Left lung (tissue), 10 donors: ENCODE results near the gene DENND5B. TPM values are rescaled to one million over a fixed set of nuclear protein-coding genes. Genes with fewer than 3 reads are reported as not detected.
"Not testable (repeated sequence)": the region's sequence is repeated elsewhere in the genome, so short reads cannot be mapped to it uniquely, and the experiment has no call there.

Experiments
- ATAC-seq: fragments of 200-7000 bp; cut with Tn5 transposase; one replicate; pipeline ENCODE4 v1.9.1; 2020; ENCODE audit warnings: moderate library complexity
- DNase-seq, 4 donors: peaks; one replicate each; pipeline ENCODE4 v3.0.0-alpha.2; 2013 to 2020
- H3K27ac ChIP-seq, 2 donors: fragments of 200-600 bp; sonication (generic) in 1 of 2; one replicate each; pipeline versions ENCODE4 v1.5.0 to v1.8.0; 2020 to 2021
- H3K27me3 ChIP-seq, 2 donors: fragments of 200-600 bp; sonication (generic) in 1 of 2; one replicate each; pipeline versions ENCODE4 v1.5.0 to v1.8.0; 2020 to 2021
- H3K36me3 ChIP-seq, 2 donors: fragments of 200-600 bp; sonication (generic) in 1 of 2; one replicate each; pipeline versions ENCODE4 v1.5.0 to v1.8.0; 2020 to 2021
- H3K4me1 ChIP-seq, 2 donors: fragments of 200-600 bp; one replicate each; pipeline ENCODE4 v1.8.0; 2021
- H3K4me3 ChIP-seq, 2 donors: fragments of 200-600 bp; sonication (generic) in 1 of 2; one replicate each; pipeline versions ENCODE4 v1.5.0 to v1.8.0; 2020 to 2021; ENCODE audit warnings: mild to moderate bottlenecking in 1 of 2
- H3K9me3 ChIP-seq, 2 donors: fragments of 200-600 bp; sonication (generic) in 1 of 2; one replicate each; pipeline versions ENCODE4 v1.5.0 to v1.8.0; 2020 to 2021
- intact Hi-C, 2 donors: fragments of 100-400 bp; cut with DNase I; formaldehyde crosslinking; loops; one replicate each; pipeline versions ENCODE4 v1.11.2 to v1.14.2; 2022
- polyA plus RNA-seq, 6 donors: library from polyadenylated mRNA; unstranded; fragments of 120-200 nt; gene quantifications; one replicate each; pipeline ENCODE4 v1.2.1, GENCODE V29; 2013; ENCODE audit not compliant: insufficient read length in 6 of 6
- total RNA-seq, 2 donors: library from RNA; stranded (reverse); fragmentation: NEBNext Ultra II Directional; extraction: Animal tissue kit (Norgen Biotek cat#: 25700); gene quantifications; one replicate each; pipeline ENCODE4 v1.2.1, GENCODE V29; 2021
- TF ChIP-seq, protein P1 (sequence below), 2 donors: fragments of 200-600 bp; sonication (generic) in 1 of 2; IDR thresholded peaks; one replicate each; pipeline versions ENCODE4 v1.5.0 to v1.8.0; 2021; ENCODE audit warnings: antibody characterized with exemption in 2 of 2
- donor health status: DM: no; HTN: yes; CAD: no.
- donor health status: DM: no; HTN: no; CAD: no.

DENND5B gene
- total and polyA plus RNA-seq, 8 donors: 4.4 to 11.3 (median 8.7) TPM

GRCh38 chr12:31504625-31505222 is 86.2 kb downstream of the DENND5B start:
- peaks cover 0 to 6% of the 10 kb centered on the region in 2 donors for H3K9me3 ChIP-seq
- no peak overlapping the region for H3K4me3 ChIP-seq
- no peak for ATAC-seq
- TF ChIP-seq, protein P1, sequence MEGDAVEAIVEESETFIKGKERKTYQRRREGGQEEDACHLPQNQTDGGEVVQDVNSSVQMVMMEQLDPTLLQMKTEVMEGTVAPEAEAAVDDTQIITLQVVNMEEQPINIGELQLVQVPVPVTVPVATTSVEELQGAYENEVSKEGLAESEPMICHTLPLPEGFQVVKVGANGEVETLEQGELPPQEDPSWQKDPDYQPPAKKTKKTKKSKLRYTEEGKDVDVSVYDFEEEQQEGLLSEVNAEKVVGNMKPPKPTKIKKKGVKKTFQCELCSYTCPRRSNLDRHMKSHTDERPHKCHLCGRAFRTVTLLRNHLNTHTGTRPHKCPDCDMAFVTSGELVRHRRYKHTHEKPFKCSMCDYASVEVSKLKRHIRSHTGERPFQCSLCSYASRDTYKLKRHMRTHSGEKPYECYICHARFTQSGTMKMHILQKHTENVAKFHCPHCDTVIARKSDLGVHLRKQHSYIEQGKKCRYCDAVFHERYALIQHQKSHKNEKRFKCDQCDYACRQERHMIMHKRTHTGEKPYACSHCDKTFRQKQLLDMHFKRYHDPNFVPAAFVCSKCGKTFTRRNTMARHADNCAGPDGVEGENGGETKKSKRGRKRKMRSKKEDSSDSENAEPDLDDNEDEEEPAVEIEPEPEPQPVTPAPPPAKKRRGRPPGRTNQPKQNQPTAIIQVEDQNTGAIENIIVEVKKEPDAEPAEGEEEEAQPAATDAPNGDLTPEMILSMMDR (IDR thresholded peaks at IDR 0.05): no peak
- no peak overlapping the region for H3K27ac ChIP-seq
- H3K36me3 ChIP-seq: no peaks in the 10 kb centered on the region
- DNase-seq: no peak
- H3K4me1 ChIP-seq: no peaks in the 10 kb centered on the region
- no peaks in the 10 kb centered on the region for H3K27me3 ChIP-seq
- intact Hi-C loops: no loop called here

DNA sequence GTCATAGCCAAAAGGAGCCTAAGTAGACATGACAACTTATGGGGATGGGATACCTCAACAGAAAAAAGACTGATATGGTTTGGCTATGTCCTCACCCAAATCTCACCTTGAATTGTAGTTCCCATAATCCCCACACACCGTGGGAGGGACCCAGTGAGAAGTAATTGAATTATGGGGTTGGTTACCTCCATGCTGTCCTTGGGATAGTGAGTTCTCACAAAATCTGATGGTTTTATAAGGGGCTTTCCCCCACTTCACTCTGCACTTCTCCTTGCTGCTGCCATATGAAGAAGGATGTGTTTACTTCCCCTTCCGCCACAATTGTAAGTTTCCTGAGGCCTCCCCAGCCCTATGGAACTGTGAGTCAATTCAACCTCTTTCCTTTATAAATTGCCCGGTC is 89.9 kb downstream of the DENND5B start:
- H3K27me3 ChIP-seq, ATAC-seq, intact Hi-C loops: not testable (repeated sequence)

DNA sequence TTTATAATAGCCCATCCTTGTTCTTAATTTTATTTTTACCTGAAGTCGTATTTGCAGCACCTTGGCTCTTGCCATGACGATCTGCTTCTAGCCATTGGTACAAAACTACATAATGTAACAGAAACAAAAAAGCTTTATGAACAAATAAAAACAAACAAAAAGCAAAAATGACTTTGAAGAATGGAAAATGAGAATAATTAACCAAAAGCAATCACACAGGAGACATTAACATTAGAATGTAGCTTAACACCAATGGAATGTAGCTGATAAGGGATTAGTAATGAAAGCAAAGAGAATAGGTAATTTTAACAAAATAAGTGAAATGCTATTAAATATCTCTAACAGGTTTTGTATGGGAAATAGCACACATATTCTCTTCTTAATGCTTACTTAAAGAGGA is 91.4 kb downstream of the DENND5B start:
- TF ChIP-seq, protein P1 (IDR thresholded peaks at IDR 0.05): no peak
- intact Hi-C loops: no loop called here
- DNase-seq (no peak), ATAC-seq (no peak)
- no peak overlapping the region for H3K4me3 ChIP-seq
- H3K4me1 ChIP-seq: no peaks in the 10 kb centered on the region
- no peaks in the 10 kb centered on the region for H3K36me3 ChIP-seq
- H3K27ac ChIP-seq: no peak overlapping the region
- no peaks in the 10 kb centered on the region for H3K9me3 ChIP-seq
- no peaks in the 10 kb centered on the region for H3K27me3 ChIP-seq

More for the DNA sequence above, 89.9 kb downstream of the DENND5B start:
- not testable (repeated sequence) for H3K4me3 ChIP-seq, H3K9me3 ChIP-seq, H3K27ac ChIP-seq, DNase-seq, H3K36me3 ChIP-seq, H3K4me1 ChIP-seq

- intact Hi-C loops: no loop called here
- ATAC-seq (no peak), DNase-seq (no peak)
- Histone ChIP-seq H3K36me3 (no peaks in the 10 kb centered on the region), H3K9me3 (no peaks in the 10 kb centered on the region), H3K27me3 (no peaks in the 10 kb centered on the region), H3K4me3 (no peak overlapping the region), H3K4me1 (no peaks in the 10 kb centered on the region), H3K27ac (no peak overlapping the region)
- TF ChIP-seq, protein P1 (IDR thresholded peaks at IDR 0.05): no peak
Measured at GRCh38 chr12:31498424-31498823, 92.5 kb downstream of the DENND5B start.

DNA sequence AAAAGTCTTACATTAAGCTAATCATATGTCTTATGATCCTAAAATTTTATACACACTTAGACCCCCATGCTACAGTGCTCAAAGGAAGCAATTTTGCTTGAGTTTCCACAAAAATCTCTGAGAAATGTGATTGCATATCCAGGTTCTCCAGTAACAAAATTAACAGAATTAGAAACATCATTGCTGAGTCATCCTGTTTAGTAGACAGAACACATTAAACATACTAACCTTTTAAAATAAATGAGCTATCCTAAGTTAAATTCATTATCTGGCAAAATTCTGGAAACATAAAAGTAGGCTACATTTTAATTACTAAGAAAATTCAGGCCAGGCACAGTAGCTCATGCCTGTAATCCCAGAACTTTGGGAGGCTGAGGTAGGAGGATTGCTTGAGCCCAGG is 94.7 kb downstream of the DENND5B start:
- Histone ChIP-seq H3K9me3 (no peaks in the 10 kb centered on the region), H3K36me3 (no peaks in the 10 kb centered on the region), H3K4me1 (peaks cover 0 to 4% of the 10 kb centered on the region in 2 donors), H3K4me3 (no peak overlapping the region), H3K27me3 (no peaks in the 10 kb centered on the region), H3K27ac (no peak overlapping the region)
- no peak for ATAC-seq
- DNase-seq: no peak
- intact Hi-C loops: no loop called here
- TF ChIP-seq, protein P1 (IDR thresholded peaks at IDR 0.05): no peak

DNA sequence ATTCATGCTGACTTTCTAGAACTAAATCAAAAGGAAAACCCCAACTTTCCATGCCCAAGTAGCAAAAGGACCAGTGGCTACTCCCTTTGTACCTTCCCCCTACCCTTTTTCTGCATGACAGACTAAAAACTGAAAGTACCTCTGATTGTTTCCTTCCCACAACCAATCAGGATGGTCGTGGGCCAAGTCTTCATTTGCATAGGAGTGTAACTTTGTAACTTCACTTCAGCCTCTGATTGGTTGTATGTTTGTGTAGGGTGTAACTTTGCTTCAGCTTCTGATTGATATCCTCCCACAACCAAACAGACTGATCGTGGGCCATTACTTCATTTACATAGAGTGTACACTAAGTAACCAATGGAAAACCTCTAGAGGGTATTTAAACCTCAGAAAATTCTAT is 96.5 kb downstream of the DENND5B start:
- no peaks in the 10 kb centered on the region for H3K36me3 ChIP-seq
- H3K27me3 ChIP-seq: no peaks in the 10 kb centered on the region
- H3K27ac ChIP-seq: no peak overlapping the region
- ATAC-seq (no peak), DNase-seq (no peak)
- H3K9me3 ChIP-seq: no peaks in the 10 kb centered on the region
- H3K4me1 ChIP-seq: peaks cover 0 to 4% of the 10 kb centered on the region in 2 donors
- TF ChIP-seq, protein P1 (IDR thresholded peaks at IDR 0.05): no peak
- intact Hi-C loops: no loop called here
- H3K4me3 ChIP-seq: no peak overlapping the region
